Lung (tissue), 12 donors: Measurements from ENCODE around the gene TSR3. TPM values are rescaled to one million over a fixed set of nuclear protein-coding genes. Genes with fewer than 3 reads are reported as not detected.

Experiments used
- ATAC-seq: fragments of 200-7000 bp; cut with Tn5 transposase; one replicate; pipeline ENCODE4 v1.9.1; 2020; ENCODE audit warnings: moderate number of reproducible peaks; ENCODE audit not compliant: insufficient read depth, low FRiP score
- DNase-seq, 3 donors: peaks; one replicate each; pipeline ENCODE4 v3.0.0-alpha.2; 2013 to 2017
- H3K27ac ChIP-seq, 2 donors: one replicate each; pipeline ENCODE4 v1.5.1; 2013; ENCODE audit warnings: mild to moderate bottlenecking in 2 of 2, moderate library complexity in 2 of 2, control low read depth in 1 of 2, inconsistent platforms in 1 of 2, low read depth in 1 of 2, low read length in 1 of 2
- H3K27me3 ChIP-seq, 3 donors: one replicate each; pipeline ENCODE4 v1.5.1; 2013; ENCODE audit warnings: low read length in 2 of 3; ENCODE audit not compliant: control insufficient read depth in 3 of 3, insufficient read depth in 3 of 3
- H3K36me3 ChIP-seq, 4 donors: one replicate each; pipeline ENCODE4 v1.5.1; 2013; ENCODE audit warnings: low read length in 4 of 4, mild to moderate bottlenecking in 1 of 4, moderate library complexity in 1 of 4; ENCODE audit not compliant: control insufficient read depth in 4 of 4, insufficient read depth in 4 of 4
- H3K4me1 ChIP-seq, 5 donors: one replicate each; pipeline ENCODE4 v1.5.1; 2013; ENCODE audit warnings: low read length in 5 of 5, mild to moderate bottlenecking in 2 of 5, moderate library complexity in 1 of 5; ENCODE audit not compliant: control insufficient read depth in 5 of 5, insufficient read depth in 5 of 5
- H3K4me3 ChIP-seq: one replicate; pipeline ENCODE4 v1.5.1; 2013; ENCODE audit warnings: mild to moderate bottlenecking, control low read depth, moderate library complexity
- H3K9ac ChIP-seq, 2 donors: one replicate each; pipeline ENCODE4 v1.5.1; 2013; ENCODE audit warnings: low read length in 2 of 2, control low read depth in 1 of 2; ENCODE audit not compliant: insufficient read depth in 1 of 2
- H3K9me3 ChIP-seq, 4 donors: one replicate each; pipeline ENCODE4 v1.5.1; 2013; ENCODE audit warnings: low read length in 3 of 4, mild to moderate bottlenecking in 1 of 4, moderate library complexity in 1 of 4; ENCODE audit not compliant: control insufficient read depth in 4 of 4, insufficient read depth in 3 of 4
- WGBS, 2 donors: extraction: QIAGEN DNeasy Blood & Tissue Kit; methylation state at CpG; one replicate each; pipeline ENCODE4 v1.1.7; 2013; 5-methylcytosine and 5-hydroxymethylcytosine counted together
- polyA plus RNA-seq, 2 donors: library from polyadenylated mRNA; stranded (reverse); fragments of 200-250 nt; gene quantifications; one replicate each; pipeline ENCODE4 v1.2.1, GENCODE V29; 2013
- total RNA-seq, 2 donors: library from RNA; depleted of rRNA in 1 of 2; stranded (reverse); fragments of >200 nt in 1 of 2; gene quantifications; one replicate each; pipeline ENCODE4 v1.2.1, GENCODE V29; 2014 to 2021
- TF ChIP-seq, protein P1 (sequence below): IDR thresholded peaks from 2 replicates; pipeline ENCODE4 v1.5.1; 2012; ENCODE audit warnings: mild to moderate bottlenecking; ENCODE audit errors: control extremely low read depth, extremely low read depth
- donor health status: control.
- donor health status: control.
- donor health status: Bipolar disorder and iron deficiency.
- donor health status: healthy.
- donor health status: DM: yes; HTN: yes; CAD: no.

Gene TSR3
- total and polyA plus RNA-seq, 4 donors = 32.5 to 66.4 (median 56.6) TPM

DNA sequence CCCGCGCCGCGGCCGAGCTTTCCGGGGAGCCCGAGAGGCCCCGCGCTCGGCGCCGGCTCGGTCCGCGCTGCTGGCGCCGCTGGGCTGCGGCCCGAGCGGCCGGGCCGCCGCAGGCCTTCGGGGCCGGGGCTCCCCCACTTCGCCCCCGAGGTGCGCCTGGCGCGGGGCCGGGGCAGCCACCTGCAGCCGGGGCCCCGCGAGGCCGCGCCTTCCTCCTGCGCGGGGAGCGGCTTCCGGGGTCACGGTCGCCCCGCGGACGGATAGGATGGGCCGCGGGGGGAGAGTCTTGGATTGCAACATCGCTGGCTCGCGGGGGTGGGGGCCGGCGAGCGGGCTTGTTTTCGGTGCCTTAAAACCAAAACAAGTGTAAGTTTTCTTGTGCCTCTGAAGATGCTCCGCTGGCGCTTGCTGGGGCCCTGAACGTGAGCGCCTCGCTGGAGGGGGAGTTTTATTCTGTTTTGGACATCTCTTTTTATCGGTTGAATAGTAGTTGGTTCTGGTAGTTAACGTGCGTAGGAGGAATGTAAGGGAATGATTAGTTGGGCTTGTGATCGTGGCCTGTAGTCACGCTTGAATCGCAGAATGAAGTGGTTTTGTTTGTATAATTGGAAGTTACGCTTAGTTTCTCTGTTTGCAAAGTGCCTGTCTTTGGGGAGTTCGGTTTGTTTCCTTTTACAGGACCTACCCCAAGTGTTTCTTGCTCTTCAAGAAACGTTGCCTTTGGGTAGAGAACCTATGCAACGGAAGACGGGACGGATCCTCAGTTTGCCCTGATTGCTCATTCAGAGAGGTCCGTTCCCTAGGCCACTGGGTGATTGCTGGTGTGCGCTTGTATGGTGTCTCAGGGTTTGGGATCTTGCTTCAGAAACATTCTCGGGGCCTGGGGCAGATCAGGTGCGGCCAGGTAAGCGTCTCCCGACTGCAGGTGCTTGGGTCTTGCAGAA lies 41.5 kb downstream of the TSR3 start:
- 1% methylated on average over 76 to 77 of the region's 77 CpGs for WGBS, 2 donors
- peak in 1 of 3 donors; percentile 38 for DNase-seq
- Histone ChIP-seq H3K9ac (peak overlapping the region; percentile 63 to 82), H3K27ac (peak overlapping the region; percentile 40 to 99), H3K4me1 (peaks cover 0 to 28% (median 10%) of the 10 kb centered on the region in 5 donors), H3K36me3 (peaks cover 0 to 23% (median 2%) of the 10 kb centered on the region in 4 donors), H3K9me3 (no peaks in the 10 kb centered on the region), H3K4me3 (peak overlapping the region; percentile 81), H3K27me3 (no peaks in the 10 kb centered on the region)
- no peak for ATAC-seq
- TF ChIP-seq, protein P1, sequence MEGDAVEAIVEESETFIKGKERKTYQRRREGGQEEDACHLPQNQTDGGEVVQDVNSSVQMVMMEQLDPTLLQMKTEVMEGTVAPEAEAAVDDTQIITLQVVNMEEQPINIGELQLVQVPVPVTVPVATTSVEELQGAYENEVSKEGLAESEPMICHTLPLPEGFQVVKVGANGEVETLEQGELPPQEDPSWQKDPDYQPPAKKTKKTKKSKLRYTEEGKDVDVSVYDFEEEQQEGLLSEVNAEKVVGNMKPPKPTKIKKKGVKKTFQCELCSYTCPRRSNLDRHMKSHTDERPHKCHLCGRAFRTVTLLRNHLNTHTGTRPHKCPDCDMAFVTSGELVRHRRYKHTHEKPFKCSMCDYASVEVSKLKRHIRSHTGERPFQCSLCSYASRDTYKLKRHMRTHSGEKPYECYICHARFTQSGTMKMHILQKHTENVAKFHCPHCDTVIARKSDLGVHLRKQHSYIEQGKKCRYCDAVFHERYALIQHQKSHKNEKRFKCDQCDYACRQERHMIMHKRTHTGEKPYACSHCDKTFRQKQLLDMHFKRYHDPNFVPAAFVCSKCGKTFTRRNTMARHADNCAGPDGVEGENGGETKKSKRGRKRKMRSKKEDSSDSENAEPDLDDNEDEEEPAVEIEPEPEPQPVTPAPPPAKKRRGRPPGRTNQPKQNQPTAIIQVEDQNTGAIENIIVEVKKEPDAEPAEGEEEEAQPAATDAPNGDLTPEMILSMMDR = no peak

DNA sequence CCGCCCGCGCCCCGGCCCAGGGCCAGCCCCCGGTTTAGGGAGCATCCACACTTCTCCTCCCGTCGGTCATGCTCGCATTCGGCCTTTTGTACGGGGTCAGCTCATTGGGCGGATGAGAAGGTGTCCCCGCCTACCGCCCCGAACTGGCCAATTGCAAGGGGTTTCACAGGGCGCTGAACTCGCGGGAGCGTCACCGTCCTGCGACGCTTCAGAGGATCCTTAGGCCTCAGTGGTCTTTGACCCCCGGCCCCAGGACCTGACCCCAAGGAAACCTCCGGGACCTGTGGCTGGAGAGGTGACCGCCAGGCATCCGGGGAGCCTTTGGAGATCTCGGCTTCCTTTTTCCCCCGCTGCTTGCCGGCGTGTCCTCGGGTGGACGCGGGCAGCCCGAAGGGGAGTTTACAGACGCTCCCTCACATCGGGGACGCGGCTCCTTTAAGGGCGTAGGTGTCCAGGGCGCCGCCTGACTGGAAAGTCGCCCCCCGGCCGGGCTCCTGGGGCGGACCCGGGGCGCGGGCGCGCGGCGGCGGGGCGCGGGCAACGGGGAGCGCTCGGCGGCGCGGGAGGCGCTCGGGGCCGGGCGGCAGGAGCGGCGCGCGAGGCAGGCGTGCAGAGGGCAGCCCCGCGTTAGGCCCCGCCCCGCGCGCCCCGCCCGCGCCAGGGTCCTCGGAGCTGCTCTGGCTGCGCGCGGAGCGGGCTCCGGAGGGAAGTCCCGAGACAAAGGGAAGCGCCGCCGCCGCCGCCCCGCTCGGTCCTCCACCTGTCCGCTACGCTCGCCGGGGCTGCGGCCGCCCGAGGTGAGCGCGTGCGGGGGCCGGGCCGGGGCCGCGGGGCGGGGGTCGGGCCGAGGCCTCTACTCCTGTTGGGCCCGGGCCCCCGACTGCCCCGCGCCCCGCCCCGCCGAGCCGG lies 42.4 kb downstream of the TSR3 start, which contains the start of gene UBE2I:
Gene UBE2I (plus strand): TSS at position 660 of the 909 bp plus-strand sequence. CDS start 4,395 bp downstream, outside the sequence.
- Histone ChIP-seq H3K4me3 (peak within 1 kb of the TSS; percentile 81), H3K4me1 (peaks cover 0 to 28% (median 10%) of the 10 kb centered on the region in 5 donors), H3K9me3 (no peaks in the 10 kb centered on the region), H3K27ac (peak within 1 kb of the TSS; percentile 96 to 99), H3K9ac (peak within 1 kb of the TSS; percentile 74 to 96), H3K27me3 (no peaks in the 10 kb centered on the region), H3K36me3 (peaks cover 0 to 14% (median under 1%) of the 10 kb centered on the region in 4 donors)
- peak; percentile 99 for DNase-seq
- peak; percentile 92 for ATAC-seq
- TF ChIP-seq, protein P1 = no peak
- 1% methylated on average over 60 to 117 of the region's 117 CpGs for WGBS, 2 donors

DNA sequence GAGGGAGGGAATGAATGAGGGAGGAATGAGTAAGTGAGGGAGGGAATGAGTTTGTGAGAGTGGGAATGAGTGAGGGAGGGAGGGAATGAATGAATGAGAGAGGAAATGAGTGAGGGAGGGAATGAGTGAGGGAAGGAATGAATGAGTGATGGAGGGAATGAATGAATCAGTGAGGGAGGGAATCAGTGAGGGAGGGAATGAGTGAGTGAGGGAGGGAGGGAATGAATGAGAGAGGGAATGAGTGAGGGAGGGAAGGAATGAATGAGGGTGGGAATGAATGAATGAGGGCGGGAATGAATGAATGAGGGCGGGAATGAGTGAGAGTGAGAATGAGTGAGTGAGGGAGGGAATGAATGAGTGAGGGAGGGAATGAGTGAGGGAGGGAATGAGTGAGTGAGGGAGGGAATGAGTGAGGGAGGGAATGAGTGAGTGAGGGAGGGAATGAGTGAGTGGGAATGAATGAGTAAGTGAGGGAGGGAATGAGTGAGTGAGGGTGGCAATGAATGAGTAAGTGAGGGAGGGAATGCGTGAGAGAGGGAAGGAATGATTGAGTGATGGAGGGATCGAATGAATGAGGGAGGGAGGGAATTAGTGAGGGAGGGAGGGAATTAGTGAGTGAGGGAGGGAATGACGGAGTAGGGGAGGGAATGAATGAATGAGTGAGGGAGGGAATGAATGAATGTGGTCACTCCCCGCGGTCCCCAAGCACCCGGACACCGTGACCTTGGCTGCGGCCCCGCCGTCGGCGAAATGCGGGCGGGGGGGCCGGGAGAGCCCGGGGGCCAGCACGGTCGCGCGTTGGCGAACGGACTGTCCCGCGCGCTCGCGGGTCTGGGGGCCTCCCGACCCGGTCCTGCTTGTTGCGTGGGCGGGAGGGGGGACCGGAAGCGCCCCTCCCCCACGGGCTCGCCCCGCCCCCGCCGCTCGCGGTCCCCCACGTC lies 43.4 kb downstream of the TSR3 start:
- DNase-seq = no peak
- WGBS, 2 donors = 4 to 11% methylated on average over 18 to 42 of the region's 43 CpGs

More for the DNA sequence above, 43.4 kb downstream of the TSR3 start:
- TF ChIP-seq, protein P1 = no peak
- ATAC-seq = no peak
- Histone ChIP-seq H3K9ac (peak overlapping the region in 1 of 2 donors; percentile 55), H3K36me3 (peaks cover 0 to 8% (median 0%) of the 10 kb centered on the region in 4 donors), H3K9me3 (no peaks in the 10 kb centered on the region), H3K4me3 (peak overlapping the region; percentile 31), H3K4me1 (peaks cover 0 to 23% (median 10%) of the 10 kb centered on the region in 5 donors), H3K27ac (peak overlapping the region; percentile 32 to 89), H3K27me3 (no peaks in the 10 kb centered on the region)
